Epithelial cell of proximal tubule (primary cell): ENCODE data around the gene KLHL26. TPM values are rescaled to one million over a fixed set of nuclear protein-coding genes. Genes with fewer than 3 reads are reported as not detected.
"Not testable (repeated sequence)": the region's sequence is repeated elsewhere in the genome, so short reads cannot be mapped to it uniquely, and the experiment has no call there.

Source experiments
- DNase-seq: peaks from one replicate; pipeline ENCODE4 v3.0.0-alpha.2; 2011; ENCODE audit warnings: low read depth
- H3K4me3 ChIP-seq: 2 replicates; pipeline ENCODE4 v1.5.1; 2011; ENCODE audit warnings: low read depth, mild to moderate bottlenecking, low read length
- total RNA-seq: library from RNA; depleted of rRNA; stranded (reverse); fragments of >200 nt; gene quantifications from 2 replicates; pipeline ENCODE4 v1.2.3, GENCODE V29; 2015
- TF ChIP-seq, protein P1 (sequence below): conservative IDR thresholded peaks from 2 replicates; pipeline ENCODE4 v1.5.1; 2012; ENCODE audit warnings: low read depth, mild to moderate bottlenecking, low read length

KLHL26 gene
- total RNA-seq, 1 donor from 2014 or later = 16.5 TPM

DNA sequence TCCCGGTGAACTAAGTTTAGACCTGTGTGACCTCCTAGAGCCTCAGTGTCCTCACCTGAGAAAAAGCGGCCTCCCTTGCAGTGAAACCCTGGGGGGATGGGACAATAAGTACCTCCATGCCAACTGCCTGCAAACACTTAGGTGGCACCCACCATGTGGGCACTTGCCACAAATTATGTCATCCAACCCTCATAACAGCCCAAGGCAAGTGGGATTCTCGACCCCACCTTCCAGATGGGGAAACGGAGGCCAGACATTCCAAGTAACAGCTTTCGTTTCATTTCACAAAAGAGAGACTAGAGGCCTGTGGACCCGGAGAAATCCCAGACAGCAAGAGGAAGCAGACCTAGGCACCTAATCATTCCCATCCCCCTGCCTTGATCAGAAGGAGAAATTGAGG is 41.4 kb upstream of the KLHL26 start:
- H3K4me3 ChIP-seq = no peak overlapping the region
- TF ChIP-seq, protein P1, sequence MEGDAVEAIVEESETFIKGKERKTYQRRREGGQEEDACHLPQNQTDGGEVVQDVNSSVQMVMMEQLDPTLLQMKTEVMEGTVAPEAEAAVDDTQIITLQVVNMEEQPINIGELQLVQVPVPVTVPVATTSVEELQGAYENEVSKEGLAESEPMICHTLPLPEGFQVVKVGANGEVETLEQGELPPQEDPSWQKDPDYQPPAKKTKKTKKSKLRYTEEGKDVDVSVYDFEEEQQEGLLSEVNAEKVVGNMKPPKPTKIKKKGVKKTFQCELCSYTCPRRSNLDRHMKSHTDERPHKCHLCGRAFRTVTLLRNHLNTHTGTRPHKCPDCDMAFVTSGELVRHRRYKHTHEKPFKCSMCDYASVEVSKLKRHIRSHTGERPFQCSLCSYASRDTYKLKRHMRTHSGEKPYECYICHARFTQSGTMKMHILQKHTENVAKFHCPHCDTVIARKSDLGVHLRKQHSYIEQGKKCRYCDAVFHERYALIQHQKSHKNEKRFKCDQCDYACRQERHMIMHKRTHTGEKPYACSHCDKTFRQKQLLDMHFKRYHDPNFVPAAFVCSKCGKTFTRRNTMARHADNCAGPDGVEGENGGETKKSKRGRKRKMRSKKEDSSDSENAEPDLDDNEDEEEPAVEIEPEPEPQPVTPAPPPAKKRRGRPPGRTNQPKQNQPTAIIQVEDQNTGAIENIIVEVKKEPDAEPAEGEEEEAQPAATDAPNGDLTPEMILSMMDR = no peak
- no peak for DNase-seq

- H3K4me3 ChIP-seq = no peak overlapping the region
- TF ChIP-seq, protein P1 = no peak
- DNase-seq = no peak
Measured at GRCh38 chr19:18596752-18597157, 40.1 kb upstream of the KLHL26 start.

- TF ChIP-seq, protein P1 = no peak
- H3K4me3 ChIP-seq = no peak overlapping the region
- DNase-seq = no peak
Measured at GRCh38 chr19:18597809-18598660, 38.8 kb upstream of the KLHL26 start.

DNA sequence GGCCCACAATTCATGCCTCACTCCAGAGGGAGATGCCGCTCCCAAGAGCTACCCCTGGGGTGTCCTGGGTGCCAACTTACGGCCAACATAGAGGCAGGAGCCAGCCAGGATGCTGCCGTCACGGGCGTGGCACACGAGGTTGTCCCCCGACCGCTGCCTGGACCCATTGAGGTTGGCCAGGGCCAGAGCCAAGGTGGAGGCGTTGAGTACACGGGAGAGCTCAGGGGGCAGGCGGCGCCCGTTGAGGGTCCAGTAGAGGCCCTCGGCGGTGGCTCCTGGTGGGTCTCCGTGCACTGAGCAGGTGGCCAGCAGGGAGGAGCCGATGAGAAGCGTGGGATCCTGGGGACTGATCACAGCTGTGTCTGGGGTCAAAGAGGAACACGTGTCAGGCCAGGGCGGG is 37.3 kb upstream of the KLHL26 start:
- H3K4me3 ChIP-seq = no peak overlapping the region
- DNase-seq = no peak
- TF ChIP-seq, protein P1 = no peak

DNA sequence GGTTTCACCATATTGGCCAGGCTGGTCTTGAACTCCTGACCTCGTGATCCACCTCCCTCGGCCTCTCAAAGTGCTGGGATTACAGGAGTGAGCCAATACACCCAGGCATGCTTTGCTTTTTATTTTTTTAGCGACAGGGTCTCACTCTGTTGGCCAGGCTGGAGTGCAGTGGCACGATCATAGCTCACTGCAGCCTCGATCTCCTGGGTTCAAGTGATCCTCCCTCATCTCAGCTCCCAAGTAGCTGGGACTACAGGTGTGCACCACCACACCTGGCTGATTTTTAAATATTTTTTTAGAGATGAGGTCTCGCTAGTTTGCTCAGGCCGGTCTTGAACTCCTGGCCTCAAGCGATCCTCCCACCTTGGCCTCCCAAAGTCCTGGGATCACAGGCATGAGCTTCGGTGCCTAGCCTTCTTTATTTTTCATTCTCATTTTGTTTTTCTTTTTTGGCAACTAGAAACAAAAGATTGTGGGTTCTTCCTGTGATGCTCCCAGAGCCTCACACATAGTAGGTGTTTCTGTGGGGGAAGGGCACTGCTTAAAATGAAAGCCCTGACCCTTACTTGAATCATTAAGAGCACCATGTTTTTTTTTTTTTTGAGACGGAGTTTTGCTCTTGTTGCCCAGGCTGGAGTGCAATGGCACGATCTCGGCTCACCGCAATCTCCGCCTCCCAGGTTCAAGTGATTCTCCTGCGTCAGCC is 36.0 kb upstream of the KLHL26 start:
- H3K4me3 ChIP-seq, DNase-seq: not testable (repeated sequence)

DNA sequence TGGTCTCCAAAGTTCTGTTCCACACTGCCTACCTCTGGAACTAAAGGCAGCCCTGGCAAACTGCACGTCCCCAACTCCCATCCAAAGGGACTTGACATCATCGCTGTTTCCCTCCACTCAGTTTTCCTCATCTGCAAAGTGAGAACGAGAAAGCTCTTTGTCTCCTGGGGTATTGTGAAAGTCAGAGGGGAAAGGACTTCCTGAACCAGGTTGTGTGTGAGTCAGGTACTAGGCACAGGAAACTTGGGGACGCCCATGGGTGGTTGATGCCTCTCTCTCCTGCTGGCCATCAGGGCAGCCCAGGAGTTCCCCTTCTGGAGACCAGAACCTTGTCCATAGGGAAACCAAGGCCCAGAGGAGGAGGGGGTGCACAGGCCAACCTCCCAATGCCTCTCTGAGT is 35.0 kb upstream of the KLHL26 start:
- no peak for DNase-seq
- TF ChIP-seq, protein P1 = no peak
- H3K4me3 ChIP-seq = no peak overlapping the region

- TF ChIP-seq, protein P1 = peak; percentile 29
- no peak for DNase-seq
- H3K4me3 ChIP-seq = no peak overlapping the region
Measured at GRCh38 chr19:18603255-18603957, 33.4 kb upstream of the KLHL26 start.
